ENCODE results near the gene FARP2.

Gene FARP2

GRCh38 chr2:241485172-241485911, 129.3 kb downstream of the FARP2 start:
- no peak for DNase-seq (ENCODE audit: low read depth in 2 of 2)

- no peak for DNase-seq (ENCODE audit: low read depth in 2 of 2)
These were observed 133.0 kb downstream of the FARP2 start for GRCh38 chr2:241489088-241489487.

GRCh38 chr2:241489733-241490680, 133.9 kb downstream of the FARP2 start:
- no peak for DNase-seq (ENCODE audit: low read depth in 2 of 2)

GRCh38 chr2:241490825-241491506, 134.9 kb downstream of the FARP2 start:
- DNase-seq (ENCODE audit: low read depth in 2 of 2) = no peak

GRCh38 chr2:241491549-241492173, 135.6 kb downstream of the FARP2 start:
- DNase-seq (ENCODE audit: low read depth in 2 of 2) = no peak

GRCh38 chr2:241492174-241492565, 136.1 kb downstream of the FARP2 start:
- DNase-seq (ENCODE audit: low read depth in 2 of 2) = no peak

GRCh38 chr2:241493092-241493491, 137.0 kb downstream of the FARP2 start:
- no peak for DNase-seq (ENCODE audit: low read depth in 2 of 2)

- DNase-seq (ENCODE audit: low read depth in 2 of 2) = no peak
These were observed 138.3 kb downstream of the FARP2 start for GRCh38 chr2:241494311-241494908.

GRCh38 chr2:241495172-241496002, 139.3 kb downstream of the FARP2 start:
- DNase-seq (ENCODE audit: low read depth in 2 of 2) = no peak

- DNase-seq (ENCODE audit: low read depth in 2 of 2) = no peak
These were observed 140.1 kb downstream of the FARP2 start for GRCh38 chr2:241496003-241496707.

- DNase-seq (ENCODE audit: low read depth in 2 of 2) = no peak
These were observed 141.1 kb downstream of the FARP2 start for GRCh38 chr2:241496904-241497877.

GRCh38 chr2:241498115-241499070, 142.3 kb downstream of the FARP2 start:
- no peak for DNase-seq (ENCODE audit: low read depth in 2 of 2)

GRCh38 chr2:241499146-241499965, 143.3 kb downstream of the FARP2 start:
- no peak for DNase-seq (ENCODE audit: low read depth in 2 of 2)

- no peak for DNase-seq (ENCODE audit: low read depth in 2 of 2)
These were observed 143.9 kb downstream of the FARP2 start for GRCh38 chr2:241500016-241500415.

- DNase-seq (ENCODE audit: low read depth in 2 of 2) = no peak
These were observed 144.4 kb downstream of the FARP2 start for GRCh38 chr2:241500431-241500975.

- no peak for DNase-seq (ENCODE audit: low read depth in 2 of 2)
These were observed 145.0 kb downstream of the FARP2 start for GRCh38 chr2:241501099-241501541.

Measured in stimulated activated CD8-positive, alpha-beta memory T cell treated with anti-CD3 and anti-CD28 coated beads, Interleukin-7, amount 100 ng/mL, for 4 hours (primary cell).